DMS153 (cell line): ENCODE data around the gene C5orf15.
"Not testable (repeated sequence)": the region's sequence is repeated elsewhere in the genome, so short reads cannot be mapped to it uniquely, and the experiment has no call there.

Source experiments
- DNase-seq: peaks from one replicate; lab custom pipeline; 2025; lab: John Stamatoyannopoulos, UW

Gene C5orf15

GRCh38 chr5:133937628-133938027, 30.8 kb downstream of the C5orf15 start:
- DNase-seq, result not testable (repeated sequence)

- DNase-seq, result no peak
These were observed 31.8 kb downstream of the C5orf15 start for GRCh38 chr5:133936651-133937015.

GRCh38 chr5:133935991-133936650, 32.3 kb downstream of the C5orf15 start:
- not testable (repeated sequence) for DNase-seq

- DNase-seq, result no peak
These were observed 32.8 kb downstream of the C5orf15 start for GRCh38 chr5:133935667-133935940.

GRCh38 chr5:133934822-133935666, 33.4 kb downstream of the C5orf15 start:
- DNase-seq, result peak; percentile 23

GRCh38 chr5:133934311-133934710, 34.1 kb downstream of the C5orf15 start:
- DNase-seq, result no peak

- no peak for DNase-seq
These were observed 34.6 kb downstream of the C5orf15 start for GRCh38 chr5:133933670-133934295.

- no peak for DNase-seq
These were observed 35.3 kb downstream of the C5orf15 start for GRCh38 chr5:133933169-133933509.

- no peak for DNase-seq
These were observed 35.8 kb downstream of the C5orf15 start for GRCh38 chr5:133932441-133933168.

GRCh38 chr5:133931546-133931945, 36.9 kb downstream of the C5orf15 start:
- DNase-seq, result no peak

- DNase-seq, result no peak
These were observed 37.7 kb downstream of the C5orf15 start for GRCh38 chr5:133930813-133931090.

GRCh38 chr5:133930061-133930812, 38.2 kb downstream of the C5orf15 start:
- no peak for DNase-seq

GRCh38 chr5:133928587-133929393, 39.6 kb downstream of the C5orf15 start:
- no peak for DNase-seq

- DNase-seq, result no peak
These were observed 40.9 kb downstream of the C5orf15 start for GRCh38 chr5:133927300-133928180.

GRCh38 chr5:133926489-133927299, 41.7 kb downstream of the C5orf15 start:
- no peak for DNase-seq

- no peak for DNase-seq
These were observed 42.4 kb downstream of the C5orf15 start for GRCh38 chr5:133925866-133926488.

- DNase-seq, result no peak
These were observed 43.2 kb downstream of the C5orf15 start for GRCh38 chr5:133925269-133925668.

GRCh38 chr5:133924221-133924920, 44.1 kb downstream of the C5orf15 start:
- no peak for DNase-seq
